NCI-H2029 treated with DMSO at 0.1 percent for 48 hours (cell line): ENCODE data around the gene GSTT4.
"Not testable (repeated sequence)": the region's sequence is repeated elsewhere in the genome, so short reads cannot be mapped to it uniquely, and the experiment has no call there.

Experiments
- DNase-seq: peaks from one replicate; lab custom pipeline; 2025; lab: John Stamatoyannopoulos, UW

Gene GSTT4

DNA sequence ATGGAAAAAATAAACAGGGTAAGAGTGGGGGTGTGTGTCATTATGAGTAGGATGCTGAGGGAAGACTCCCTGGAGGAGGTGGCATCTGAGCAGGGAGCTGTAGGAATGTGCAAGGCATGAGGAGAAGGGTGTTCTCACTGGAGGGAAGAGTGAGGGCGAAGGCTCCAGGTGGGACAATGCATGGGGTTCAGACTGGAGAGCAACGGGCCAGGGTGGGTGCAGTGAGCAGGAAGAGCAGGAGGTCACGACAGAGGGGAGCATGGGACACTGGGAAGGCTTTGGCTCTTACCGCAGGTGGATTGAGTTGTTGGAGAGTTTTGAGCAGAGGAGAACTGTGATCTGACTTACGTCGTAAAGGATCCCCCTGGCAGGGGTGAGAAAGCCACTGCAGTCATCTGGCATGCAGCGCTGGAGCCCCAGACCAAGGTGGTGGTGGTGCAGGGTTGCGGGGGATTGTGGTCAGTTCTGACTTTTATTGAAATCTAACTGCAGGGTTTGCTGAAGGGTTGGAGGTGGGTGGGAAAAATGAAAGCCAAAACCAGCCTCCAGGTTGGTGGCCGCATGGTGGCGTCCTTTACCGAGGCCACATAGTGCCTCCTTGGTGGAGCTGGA, 52.4 kb downstream of the GSTT4 start:
- not testable (repeated sequence) for DNase-seq

- not testable (repeated sequence) for DNase-seq
These were observed 53.9 kb downstream of the GSTT4 start for GRCh38 chr22:23951383-23951782.

GRCh38 chr22:23949764-23950163, 55.5 kb downstream of the GSTT4 start:
- not testable (repeated sequence) for DNase-seq
